Cerebellar cortex (tissue), 1 donor: ENCODE data around the gene DEFB131A.
"Not testable (repeated sequence)": the region's sequence is repeated elsewhere in the genome, so short reads cannot be mapped to it uniquely, and the experiment has no call there.

Experiments used
- DNase-seq: peaks from one replicate; pipeline ENCODE4 v3.0.0-alpha.2; 2015; ENCODE audit warnings: low spot score

DEFB131A gene

DNA sequence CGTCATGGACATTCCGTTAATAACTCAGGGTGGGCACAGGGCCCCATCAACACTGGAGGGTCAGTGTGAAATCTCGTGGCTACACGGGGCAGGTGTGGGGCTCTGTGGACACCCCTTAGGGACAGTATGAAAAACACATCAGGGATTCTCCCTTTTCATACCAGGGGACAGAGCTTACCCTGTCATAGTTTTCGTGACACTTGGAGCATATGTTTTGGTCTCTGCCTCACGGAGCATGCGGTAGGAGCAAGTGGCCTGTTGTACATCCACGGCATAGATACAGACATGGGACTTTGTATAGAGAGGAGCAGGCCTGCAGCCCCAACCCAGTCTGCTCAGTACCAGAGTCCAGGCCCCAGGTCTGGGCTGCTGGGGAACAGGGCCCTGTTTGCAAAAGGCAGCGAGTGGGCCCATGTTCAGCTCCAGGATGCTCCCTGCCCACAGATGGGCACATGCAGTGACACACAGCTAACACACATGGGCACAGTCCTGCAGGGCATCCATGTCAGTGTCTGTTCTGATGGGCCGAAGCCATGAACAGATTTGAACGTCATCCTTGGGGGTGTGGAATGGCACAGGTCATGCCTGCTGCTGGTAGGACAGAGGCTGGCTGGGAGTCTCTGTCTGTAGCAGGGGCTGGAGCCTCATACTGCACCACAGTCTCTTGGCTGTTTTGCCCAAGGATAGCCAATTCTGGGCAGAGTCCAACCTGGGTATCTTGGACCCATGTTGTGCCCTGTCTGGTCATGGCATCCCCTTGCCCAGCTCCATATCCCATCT is 50.2 kb downstream of the DEFB131A start:
- not testable (repeated sequence) for DNase-seq

DNA sequence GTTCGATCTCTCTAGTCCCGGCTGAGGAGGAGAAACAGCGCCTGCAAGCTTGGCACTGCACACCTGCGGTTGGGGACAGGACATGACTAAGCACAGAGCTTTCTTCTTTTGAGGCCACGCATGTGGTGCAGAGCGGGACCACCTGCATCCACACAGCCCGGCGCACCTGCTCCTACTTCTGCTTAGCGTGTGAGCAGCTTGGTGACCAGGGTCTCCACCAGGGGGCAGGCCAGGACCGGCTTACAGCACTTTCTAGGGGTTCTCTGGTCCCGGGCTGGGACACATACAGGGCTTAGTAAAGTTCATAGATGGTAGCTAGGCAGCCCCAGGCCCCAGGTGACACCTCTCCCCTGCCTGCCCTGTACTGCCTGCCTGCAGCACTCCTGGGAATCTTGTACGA is 51.2 kb downstream of the DEFB131A start:
- peak; percentile 10 for DNase-seq

DNA sequence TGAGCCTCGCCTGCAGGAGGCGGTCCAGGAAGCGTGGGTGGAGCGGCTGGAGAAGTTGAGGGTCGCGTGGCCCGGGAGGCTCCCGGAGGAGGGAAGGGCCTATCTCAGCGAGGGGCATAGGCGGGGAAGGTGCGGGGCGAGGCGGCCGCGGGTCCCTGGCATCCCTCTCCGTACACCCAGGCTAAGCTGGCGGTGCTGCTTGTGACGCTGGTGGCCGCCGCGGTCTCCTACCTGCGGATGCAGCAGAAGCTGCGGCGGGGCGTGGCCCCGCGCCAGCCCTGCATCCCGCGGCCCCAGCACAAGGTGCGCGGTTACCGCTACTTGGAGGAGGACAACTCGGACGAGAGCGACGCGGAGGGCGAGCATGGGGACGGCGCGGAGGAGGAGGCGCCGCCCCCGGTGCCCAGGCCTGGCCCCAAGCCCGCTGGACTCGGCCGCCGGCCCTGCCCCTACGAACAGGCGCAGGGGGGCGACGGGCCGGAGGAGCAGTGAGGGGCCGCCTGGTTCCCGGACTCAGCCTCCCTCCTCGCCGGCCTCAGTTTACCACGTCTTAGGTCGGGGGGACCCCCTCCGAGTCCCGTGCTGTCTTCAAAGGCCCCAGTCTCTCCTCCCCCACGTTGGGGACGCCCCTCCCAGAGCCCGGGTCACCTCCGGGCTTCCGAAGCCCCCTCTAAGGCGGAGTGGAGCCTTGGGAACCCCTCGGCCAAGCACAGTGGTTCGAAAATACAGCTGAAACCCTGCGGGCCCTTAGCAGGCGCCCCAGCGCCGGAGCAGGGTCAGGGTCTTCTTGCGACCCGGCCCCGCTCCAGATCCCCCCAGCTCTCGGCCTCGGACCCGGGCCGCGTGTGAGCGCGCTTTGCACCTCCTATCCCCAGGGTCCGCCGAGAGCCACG is 53.6 kb downstream of the DEFB131A start:
- DNase-seq, result not testable (repeated sequence)

DNA sequence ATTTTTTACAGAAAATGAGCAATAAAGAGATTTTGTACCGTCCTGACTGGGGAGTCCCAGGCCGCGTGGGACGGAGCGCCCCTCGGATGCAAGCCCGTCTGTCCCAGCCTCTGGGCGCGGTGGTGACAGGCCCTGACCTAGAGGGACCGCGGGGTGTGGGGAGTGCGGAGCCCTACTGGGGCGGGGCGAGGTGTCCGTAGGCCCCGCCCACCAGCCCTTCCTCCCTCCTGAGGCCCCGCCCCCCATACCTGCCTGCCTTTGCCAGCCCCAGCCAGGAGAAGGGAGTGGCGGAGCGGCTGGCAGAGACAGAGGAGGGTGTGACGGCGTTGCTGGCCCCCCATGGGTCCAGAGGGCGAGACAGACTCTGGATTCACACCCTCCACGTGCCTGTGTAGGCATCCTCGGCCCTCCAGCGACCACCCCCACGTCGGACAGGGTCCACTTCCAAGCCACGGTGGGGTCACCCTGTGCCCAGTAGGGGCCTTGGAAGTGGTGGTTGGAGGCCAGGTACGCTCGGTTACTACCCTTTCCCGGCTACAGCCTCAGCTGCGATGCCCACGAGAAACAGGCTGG is 54.3 kb downstream of the DEFB131A start:
- DNase-seq, result not testable (repeated sequence)

DNA sequence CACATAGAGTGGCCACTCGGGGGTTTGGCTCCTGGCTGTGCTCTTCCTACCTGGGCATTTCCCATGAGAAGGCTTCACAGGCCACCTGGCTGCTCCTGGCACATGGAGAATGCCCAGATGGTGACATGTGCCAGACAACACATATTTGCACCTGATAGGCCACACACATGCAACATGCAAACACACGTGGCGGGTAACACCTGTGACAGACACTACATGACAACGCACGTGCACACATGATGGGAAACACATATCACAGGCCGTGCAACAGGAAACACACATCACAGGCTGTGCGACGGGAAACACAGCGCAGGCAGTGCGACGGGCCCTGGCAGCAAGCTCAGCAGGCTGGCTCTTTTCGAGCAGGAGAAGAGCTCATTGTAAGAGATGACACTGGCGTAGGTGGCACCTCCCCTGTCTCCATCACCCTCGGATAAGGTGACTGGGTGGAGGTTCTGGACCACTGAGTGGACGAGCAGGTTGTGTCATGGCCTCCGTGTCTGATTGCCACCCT is 55.8 kb downstream of the DEFB131A start:
- DNase-seq, result not testable (repeated sequence)
